Activated T-helper 9 cell treated with anti-CD3 and anti-CD28 coated beads, Interleukin-2, amount 50 U/mL, for 16 hours (primary cell): ENCODE data around the gene WDFY1.

ENCODE experiments used
- DNase-seq: peaks from one replicate; pipeline ENCODE4 v3.0.0-alpha.2; 2020; ENCODE audit warnings: low read depth

The WDFY1 gene

DNA sequence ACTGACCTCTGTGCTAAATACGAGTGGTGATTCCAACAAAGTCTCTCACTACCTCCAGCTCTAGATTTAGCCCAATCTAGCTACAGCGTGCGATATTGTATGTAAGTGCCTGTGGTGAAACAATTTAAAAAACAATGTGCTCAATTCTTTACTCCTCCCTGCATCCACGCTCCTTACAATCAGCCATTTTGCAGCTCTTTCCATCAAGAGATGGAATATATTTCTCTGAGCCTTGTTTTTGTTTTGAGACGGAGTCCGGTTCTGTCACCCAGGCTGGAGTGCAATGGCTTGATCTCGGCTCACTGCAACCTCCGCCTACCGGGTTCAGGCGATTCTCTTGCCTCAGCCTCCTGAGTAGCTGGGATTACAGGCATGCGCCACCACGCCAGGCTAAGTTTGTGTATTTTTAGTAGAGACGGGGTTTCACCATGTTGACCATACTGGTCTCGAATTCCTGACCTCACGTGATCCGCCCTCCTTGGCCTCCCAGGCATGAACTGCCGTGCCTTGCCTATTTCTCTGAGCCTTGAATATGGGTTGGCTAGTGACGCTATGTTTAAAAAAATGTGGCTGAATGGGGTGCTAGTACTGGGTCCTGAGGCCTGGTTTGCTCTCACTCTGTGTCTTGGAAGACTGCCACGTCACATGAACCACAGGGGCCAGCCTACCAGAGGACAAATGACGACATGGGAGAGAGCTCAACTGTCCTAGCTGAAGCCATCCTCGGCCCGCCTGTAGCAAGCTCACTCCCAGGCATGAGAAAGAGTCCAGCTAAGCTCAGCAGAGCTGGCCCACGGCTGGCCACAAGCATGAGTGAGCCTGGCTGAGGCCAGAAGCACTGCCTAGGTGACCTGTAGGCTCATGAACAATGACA, 14.8 kb downstream of the WDFY1 start:
- no peak for DNase-seq

DNA sequence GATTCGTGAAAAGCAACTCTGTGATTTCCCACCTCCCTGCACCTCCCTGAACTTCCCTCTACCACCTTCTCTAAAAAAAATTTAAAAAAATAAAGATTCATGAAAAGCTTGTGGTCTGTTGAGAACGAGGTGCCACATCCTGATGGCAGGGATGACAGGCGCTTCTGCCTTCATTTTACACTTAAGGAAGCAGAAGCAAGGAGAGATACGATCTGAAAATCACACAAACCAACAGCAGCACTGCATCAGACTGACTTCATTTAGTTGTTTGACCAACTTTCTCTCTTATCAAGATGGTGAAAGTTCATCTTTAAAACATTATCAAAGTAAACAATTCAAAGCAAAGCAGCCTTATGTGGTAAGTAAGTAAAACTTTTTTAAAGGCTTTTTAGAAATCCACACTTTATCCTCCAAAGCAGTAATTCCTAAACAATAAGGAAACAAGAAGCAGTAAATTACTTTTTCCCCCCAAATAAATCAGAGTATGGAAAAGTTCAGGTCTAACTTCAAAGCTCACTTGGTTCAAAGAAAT, 15.5 kb downstream of the WDFY1 start:
- DNase-seq, result no peak

DNA sequence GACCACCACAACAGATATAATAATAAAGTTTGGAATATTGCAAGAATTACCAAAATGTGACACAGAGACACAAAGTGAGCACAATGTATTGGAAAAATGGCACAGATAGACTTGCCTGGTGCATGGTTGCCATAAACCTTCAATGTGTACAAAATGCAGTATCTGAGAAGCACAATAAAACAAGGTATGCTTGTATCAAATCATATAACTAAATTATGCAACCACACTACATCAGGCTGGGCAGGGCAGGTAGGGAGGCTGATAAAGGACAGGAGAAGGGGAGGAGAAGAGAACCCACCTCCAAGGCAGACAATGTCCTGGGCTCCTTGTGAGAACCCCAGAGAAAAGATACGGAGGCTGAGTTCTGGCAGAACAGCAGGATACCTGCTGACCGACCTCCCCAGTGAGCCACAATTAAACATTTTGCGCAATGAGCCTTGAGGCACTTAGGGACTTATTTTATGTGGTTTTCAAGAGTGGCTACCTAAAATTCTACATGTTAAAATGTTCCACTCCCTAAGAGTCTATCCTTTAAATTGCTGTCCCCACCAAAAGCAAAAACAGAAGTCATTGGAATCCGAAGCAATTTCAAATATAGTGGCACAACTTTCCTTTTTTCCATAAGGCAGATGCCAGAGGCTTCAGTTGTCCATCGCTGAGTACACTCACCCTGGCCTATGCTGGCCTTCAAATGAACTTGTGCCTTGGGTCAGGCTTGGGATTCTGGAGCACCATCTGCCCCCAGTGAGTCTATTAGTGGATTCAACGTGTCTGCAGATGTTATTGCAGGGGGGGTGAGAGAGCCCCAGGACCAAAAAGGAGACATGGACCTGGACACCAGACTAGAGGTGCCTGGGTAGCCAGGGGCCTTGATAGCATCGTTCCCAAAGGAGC, 16.8 kb downstream of the WDFY1 start:
- no peak for DNase-seq

DNA sequence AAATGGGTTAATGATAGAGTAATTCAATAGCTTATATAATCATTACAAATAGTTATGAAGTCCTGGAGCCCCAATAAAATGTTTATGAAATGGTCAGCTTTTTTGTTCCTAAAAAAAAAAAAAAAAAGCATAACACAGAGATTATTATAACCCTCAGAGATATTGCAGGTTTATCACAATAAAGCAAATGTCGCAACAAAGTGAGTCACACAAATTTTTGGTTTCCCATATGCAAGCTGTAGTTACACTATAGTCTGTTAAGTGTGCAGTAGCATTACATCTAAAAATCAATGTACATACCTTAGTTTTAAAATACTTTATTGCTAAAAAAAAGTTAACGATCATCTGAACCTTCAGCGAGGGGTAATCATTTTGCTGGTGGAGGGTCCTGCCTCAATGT, 20.0 kb downstream of the WDFY1 start:
- DNase-seq, result no peak

DNA sequence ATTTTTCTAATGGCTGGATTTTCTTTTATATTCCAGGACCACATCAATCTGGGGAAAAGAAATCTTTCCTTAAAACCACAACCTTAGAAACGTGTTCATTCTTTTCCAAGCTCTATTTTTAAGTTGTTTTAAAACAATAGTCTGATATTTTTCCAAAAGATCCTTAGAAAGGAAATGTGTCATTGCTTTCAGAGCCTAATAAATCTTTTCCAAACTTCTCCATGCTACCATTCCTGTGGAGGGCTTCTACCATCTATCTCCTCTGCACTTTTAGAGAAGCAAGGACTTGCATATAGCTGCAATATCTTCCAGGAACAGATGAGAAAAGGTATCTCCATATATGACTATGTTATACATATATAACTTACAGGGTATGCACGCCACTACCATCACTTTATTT, 21.2 kb downstream of the WDFY1 start:
- no peak for DNase-seq

DNA sequence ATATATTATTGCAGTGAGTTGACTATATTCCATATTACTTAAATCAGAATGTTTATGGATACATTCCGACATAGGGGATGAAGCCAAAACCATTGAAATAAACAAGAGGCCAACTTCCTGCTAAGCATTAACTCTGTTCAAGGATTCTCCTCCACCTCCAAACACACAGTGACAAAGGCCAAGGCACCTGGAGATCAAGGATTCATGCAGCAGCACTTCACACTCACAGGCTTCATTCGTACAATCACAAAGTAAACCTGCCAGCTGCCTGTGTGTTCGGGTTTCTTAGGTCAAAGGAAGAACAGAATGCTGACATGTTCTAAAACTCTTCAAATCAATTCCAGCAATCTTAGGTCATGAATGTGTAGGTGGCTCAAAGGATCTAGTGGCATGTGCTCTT, 22.8 kb downstream of the WDFY1 start:
- no peak for DNase-seq

DNA sequence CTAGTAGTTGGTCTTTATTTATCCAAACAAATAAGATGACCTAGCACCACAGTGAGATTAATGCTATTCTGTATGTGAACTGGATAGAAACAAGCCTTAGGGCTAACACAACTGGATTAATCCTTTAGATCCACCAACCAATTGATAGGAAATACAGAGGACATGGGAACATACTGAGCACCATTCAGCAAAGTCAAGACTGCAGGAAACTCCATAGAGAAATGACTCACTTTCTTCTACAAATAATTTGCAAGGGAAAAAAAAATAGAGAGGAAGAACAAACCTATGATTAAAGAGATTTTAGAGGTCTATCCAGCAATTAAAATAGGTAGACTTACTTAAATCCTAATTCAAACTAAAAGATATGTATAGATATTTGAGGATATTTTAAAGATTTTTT, 23.9 kb downstream of the WDFY1 start:
- no peak for DNase-seq

DNA sequence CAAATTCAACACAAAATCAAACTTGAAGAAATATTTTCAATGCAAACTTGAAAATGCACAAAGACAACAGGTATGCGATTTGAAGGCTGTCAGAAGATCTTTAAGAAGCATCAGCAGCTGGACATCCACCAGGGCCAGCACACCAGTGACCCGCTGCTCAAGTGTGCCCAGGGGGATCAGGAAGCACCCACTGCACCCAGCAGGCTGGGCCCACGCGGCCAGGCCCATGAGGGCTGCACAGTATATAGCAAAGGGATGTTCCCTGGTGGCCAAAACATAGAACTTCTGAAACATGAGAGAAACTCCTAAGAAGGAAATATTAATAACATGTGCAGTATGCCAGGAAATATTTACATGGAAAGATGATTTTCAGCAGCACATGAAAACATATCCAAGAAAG, 25.0 kb downstream of the WDFY1 start:
- no peak for DNase-seq

DNA sequence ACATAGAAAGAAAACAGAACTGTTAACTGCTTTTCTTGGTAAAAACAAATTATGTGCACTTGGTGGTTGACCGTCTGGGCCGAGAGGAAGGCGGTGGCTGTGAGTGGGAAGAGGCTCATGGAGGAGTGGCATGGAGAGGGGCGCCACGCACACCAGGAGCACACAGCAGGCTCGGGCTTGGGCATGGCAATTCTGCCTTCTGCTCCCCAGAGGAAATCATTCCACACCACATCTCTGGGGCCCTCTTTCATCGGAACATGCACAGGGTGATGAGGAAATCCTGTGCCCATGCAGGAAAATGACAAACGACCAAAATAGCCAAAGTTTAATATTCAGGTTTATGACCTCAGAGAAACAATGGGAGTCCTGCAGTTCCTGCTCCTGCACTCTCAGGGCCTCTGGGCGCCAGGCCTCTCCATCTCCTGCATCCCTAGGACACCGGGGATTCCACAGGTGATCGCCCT, 26.4 kb downstream of the WDFY1 start:
- no peak for DNase-seq

DNA sequence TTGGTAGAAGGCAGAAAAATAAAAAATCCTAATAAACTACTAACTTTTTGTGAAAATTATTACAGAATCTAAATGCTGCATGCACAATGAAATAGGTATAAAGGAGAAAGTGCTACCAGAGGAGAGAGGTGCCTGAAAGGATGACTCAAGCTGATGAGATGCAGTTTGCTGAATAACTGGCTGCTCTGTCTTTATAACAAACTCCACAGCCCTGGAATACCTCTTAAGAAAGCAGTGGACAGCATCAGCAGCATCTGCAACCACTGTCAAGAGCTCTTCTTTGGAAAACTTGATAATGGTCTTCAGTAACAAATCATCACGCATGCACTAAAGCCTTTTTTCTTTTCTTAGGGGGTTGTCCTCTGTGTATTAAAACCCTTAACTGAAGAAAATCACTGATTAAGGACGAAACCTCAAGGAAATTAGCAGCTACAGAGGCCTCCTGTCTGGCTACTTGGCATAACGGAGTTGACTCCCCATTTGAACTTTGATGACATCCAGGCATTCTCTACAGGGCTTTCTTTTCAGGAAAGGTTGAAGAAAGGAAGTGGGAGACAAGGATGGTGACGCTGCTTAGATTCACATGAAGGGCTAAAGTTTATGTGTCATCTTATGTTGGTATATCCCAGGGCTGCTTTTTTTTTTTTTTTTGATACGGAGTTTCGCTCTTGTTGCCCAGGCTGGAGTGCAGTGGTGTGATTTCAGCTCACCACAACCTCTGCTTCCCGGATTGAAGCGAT, 28.8 kb downstream of the WDFY1 start:
- DNase-seq, result no peak

DNA sequence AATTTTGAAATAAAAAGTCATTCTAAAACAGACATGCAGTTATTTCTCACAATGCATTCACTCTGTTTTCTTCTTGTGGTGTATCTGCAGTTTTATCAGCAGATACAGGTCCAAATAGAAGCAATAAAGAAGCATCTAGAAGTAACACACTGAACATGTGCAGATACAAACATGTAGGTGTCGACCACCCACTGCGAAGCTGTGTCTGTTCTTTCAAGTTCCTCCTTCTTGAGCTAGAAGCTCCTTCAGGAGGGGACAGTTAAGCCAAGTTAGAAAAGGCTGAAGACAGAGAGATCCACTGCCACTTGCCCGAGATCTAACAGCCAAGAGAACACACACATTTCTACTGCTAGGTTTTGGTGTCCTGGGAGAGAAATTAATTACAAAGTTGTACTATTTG, 30.1 kb downstream of the WDFY1 start:
- no peak for DNase-seq

DNA sequence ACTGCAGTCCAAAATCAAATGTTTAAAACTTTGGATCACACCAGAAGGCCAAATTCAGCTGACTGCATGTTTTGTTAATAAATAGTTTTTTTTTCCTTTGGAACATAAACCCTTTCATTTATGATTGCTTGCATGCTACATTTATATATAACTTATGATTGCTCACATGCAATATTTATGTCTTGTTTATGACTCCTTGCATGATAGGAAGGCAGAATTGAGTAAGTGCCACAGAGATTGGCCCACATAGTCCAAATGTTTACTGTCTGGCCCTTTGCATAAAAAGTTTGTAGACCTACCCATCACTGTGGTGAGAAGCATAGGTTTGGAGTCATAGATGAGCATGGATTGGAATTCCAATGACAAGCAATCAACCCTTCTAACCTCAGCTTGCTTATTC, 30.8 kb downstream of the WDFY1 start:
- DNase-seq, result no peak

DNA sequence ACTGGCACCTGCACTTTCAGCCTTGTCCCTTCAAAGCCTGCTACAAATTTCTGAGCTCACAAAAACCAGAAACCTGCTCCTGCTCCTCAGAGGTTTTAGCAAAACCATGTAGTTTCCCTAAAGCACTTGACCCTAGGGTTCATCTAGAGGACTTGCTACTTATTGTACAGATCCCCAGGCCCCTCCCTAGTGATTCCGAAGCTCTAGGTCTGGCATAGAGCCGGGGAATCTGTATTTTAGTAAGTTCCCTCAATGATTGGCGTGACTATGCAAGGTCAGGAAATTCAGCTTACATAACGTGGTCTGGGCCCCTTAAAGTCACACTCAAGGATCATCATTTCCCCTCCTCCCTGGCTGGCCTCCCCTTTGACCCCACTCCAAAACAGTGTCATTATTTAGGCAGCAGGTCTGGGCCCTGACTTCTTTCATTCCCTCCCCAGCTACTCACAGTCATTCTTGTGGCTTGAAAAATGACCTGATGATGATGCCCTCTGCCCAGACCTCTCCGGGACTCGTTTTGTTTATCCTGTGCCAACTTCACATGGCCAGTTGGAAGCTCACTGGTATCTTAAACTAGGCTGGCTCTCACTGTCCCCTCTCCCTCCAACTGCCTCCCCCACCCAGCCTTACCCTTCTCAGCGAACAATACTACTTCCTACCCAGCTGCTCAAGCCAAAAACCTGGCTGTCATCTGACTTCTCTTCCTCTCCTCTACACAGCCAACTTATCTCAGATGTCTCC, 36.0 kb downstream of the WDFY1 start:
- no peak for DNase-seq

DNA sequence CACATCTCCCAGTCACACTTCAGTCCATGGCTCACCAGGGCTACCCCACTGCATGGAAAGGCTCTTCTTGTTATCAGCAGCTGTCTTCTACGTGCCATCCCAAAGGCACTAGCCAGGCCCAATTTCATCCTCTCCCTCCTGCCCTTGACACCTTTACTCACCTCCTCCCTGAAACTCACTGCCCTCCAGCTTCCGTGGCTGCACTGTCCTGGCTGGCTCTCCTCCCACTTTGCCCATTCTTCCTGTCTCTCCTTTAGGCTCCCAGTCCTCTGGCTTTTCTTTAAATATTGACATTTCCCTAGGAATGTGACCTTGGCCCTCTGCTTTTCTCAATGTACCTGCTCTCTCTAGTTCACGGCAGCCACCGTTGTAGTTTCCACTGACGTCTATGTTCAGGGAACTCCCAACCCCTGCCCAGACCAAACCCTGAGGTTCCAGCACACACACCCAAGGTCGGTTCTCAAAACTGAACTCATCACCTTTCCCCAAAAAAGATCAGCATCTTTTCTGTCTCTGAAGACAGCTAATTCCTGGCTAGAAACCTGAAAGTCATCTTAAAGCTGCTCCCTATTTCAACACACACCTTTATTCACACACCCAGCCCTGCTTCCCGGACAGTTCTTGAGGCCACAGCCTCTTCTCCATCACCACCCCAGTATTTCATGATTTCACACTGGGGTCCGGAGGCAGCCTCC, 36.7 kb downstream of the WDFY1 start:
- no peak for DNase-seq

DNA sequence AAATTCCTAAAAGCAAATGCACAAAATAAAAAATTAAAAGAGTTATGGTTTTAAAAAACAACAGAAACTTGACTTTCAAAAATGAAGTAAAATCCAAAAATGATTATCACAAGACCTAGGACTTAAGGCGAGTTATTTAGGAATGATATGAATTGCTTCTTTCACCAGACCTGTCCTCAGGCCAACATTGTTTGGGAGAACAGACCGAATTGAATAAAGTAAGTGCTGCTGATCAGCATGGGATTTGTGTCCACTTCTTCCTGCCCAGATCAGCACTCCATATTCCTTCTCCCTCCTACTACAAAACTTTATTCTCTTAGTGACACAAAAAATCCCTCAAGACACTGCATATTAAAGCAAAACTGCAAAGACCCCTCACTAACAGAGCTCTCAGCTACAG, 39.1 kb downstream of the WDFY1 start:
- DNase-seq, result no peak

DNA sequence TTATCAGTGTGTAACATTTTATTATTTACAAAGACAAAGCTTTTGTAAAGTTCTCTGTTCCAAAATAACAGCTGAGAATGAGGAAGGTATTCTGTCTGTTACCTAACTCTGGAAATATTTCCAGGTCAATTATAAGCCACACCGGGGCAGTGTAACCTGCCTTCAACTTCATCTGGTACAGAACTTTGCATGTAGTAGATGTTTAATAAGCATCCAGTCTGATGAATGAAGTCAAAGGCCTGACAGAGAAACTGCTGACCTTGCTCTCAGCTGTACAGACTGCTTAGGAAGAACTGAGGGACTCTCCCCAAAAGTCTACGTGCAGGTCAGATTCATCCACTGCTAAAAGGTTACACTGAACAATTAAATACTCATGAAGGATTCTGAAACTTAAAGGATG, 43.3 kb downstream of the WDFY1 start:
- no peak for DNase-seq

DNA sequence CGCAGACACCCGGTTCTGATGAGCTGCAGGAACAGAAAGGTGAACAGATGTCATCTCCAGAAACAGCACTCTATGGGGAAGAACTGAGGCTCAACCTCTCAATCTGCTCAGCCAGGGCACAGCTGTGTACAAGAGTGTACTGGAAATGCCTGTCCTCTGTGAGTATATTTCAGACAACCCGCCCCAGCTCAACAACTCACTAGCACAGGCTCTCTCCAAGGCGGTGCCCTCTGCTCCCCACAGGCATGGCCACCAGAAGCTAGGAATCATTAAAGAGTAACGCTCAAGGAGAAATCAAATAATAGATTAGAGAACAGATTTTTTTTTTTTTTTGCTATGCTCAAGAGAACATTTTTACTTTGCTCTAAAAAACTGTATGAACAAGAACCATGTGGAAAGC, 43.8 kb downstream of the WDFY1 start:
- DNase-seq, result no peak

DNA sequence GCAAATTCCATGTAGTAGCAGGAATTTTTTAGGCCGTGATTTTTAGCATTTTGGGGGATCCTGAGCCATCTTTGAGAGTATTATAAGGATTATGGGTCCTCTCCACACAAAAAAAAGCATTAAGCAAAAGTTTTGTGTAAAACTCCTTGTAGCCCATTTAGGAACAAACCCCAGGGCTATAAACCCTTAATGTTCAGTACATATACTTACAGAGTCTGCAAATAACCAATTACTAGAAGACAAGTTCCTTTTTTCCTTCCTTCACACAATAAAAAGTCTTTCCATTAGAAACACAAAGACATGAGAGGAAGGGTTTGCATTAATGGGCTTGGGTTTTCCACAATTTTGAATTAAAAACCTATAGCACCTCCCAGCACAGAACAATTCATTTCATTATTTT, 44.6 kb downstream of the WDFY1 start:
- no peak for DNase-seq

DNA sequence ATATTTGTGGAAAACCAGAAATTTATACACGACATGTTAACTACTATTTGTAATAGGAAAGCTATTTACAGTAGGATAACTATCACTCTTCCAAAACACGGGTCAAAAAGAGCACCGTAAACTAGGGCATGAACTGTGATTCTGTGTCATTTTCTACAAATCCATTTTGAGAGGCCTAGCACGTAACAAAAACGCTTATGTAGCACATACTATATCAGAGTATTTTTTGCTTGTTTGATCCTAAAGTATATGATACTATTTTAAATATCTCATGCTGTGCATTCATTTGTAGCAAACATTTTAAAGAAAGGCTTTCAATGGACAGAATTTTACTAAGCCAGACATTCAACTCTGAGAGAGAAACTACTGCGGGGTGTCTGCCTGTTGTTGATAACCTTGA, 45.1 kb downstream of the WDFY1 start:
- DNase-seq, result no peak

DNA sequence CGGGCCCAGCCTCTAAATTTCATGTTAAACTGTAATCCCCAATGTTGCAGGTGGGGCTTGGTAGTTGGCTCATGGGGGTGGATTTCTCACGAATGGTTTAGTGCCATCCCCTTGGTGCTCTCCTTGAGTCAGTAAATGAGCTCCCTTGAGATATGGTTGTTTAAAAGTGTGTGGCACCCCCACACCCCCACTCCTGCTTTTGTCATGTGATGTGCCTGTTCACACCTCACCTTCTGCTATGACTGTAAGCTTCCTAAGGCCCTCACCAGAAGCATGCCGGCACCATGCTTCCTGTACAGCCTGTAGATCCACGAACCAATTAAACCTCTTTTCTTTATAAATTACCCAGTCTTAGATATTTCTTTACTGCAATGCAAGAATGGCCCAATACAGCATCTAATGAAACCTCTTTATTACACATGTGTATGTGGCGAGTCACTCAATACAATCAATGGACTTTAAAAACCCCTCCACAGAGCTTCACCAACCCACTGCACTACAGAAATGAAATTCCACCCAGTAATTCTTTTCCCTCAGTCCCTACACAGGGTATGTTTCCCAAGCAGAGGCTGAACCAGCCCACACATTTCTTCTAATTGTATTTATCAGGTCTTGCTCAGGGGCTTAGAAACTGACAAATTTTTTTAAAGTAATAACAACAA, 47.3 kb downstream of the WDFY1 start:
- DNase-seq, result no peak
